Keratinocyte (primary cell): ENCODE results near the gene NAA30.

Source experiments
- CTCF ChIP-seq, 3 experiments: IDR thresholded peaks in 1 of 3; conservative IDR thresholded peaks in 1 of 3; optimal IDR thresholded peaks in 1 of 3; 2 replicates in 2 of 3; 3 replicates in 1 of 3; pipeline versions ENCODE3 to v1.5.1; 2011; ENCODE audit warnings: low read length in 3 of 3, mild to moderate bottlenecking in 3 of 3, moderate library complexity in 2 of 3, control low read depth in 1 of 3, inconsistent platforms in 1 of 3; ENCODE audit not compliant: insufficient read depth in 2 of 3; ENCODE audit errors: extremely low read depth in 1 of 3
- EZH2 ChIP-seq: IDR thresholded peaks from one replicate; pipeline ENCODE4 v1.6.1; 2012; ENCODE audit warnings: inconsistent platforms, mild to moderate bottlenecking, low read length, moderate library complexity

- TF ChIP-seq CTCF (optimal IDR thresholded peaks at IDR 0.05 in 1 of 3, IDR thresholded peaks at IDR 0.05 in 1 of 3, conservative IDR thresholded peaks at IDR 0.05 in 1 of 3; ENCODE audit: extremely low read depth in 1 of 3, insufficient read depth in 2 of 3, low read length in 3 of 3) (no peak), EZH2 (no peak)
Observed at GRCh38 chr14:57408037-57408436, 17.7 kb downstream of the NAA30 start.
